GM18873 (cell line): Measurements from ENCODE around the gene WNT7A.

Experiments used
- ATAC-seq: cut with Tn5 transposase; IDR thresholded peaks from one replicate; pipeline ENCODE4 v1.9.1; 2021; ENCODE audit warnings: mild to moderate bottlenecking, moderate library complexity, moderate number of reproducible peaks; ENCODE audit not compliant: unreplicated experiment, low FRiP score

Gene WNT7A

DNA sequence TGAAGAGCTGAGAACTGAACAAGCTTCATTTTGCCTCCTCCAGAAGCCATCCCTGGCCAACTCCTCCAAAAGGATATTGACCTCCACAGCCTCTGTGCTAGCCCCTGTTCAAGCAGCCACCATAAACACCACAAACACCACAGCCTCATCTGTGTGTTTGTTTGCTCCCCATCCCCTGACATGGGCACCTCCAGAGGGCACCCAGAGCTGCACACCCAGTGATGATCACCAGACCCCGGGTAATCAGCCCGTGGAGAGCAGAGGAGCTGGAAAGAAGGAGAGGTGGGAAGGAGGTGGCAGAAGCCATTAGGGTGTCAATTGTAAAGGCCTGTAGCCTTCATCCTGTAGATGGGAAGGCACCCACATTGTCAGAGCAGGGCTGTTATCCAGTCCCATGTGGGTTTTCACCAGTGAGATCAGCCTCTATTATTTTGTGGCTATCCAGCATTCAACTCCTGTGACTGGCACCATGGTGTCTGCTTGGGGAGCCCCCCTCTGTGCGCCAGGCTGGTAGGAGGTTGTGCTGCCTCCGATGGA is 6.8 kb upstream of the WNT7A start:
- ATAC-seq: no peak

DNA sequence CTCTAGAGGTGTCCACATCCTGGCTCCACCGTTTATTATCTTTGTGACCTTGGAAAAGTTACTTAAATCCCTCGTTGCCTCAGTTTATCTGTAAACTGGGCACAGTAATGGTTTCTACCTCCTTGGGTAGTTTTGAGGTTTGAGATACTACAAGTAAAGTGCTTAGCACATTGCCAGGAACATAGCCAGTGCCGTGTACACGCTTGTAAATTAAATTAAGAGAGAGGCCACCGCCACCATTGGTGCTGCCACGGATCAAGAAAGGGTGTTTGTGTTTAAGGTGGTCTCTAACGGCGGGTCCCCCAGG is 5.8 kb upstream of the WNT7A start:
- no peak for ATAC-seq

DNA sequence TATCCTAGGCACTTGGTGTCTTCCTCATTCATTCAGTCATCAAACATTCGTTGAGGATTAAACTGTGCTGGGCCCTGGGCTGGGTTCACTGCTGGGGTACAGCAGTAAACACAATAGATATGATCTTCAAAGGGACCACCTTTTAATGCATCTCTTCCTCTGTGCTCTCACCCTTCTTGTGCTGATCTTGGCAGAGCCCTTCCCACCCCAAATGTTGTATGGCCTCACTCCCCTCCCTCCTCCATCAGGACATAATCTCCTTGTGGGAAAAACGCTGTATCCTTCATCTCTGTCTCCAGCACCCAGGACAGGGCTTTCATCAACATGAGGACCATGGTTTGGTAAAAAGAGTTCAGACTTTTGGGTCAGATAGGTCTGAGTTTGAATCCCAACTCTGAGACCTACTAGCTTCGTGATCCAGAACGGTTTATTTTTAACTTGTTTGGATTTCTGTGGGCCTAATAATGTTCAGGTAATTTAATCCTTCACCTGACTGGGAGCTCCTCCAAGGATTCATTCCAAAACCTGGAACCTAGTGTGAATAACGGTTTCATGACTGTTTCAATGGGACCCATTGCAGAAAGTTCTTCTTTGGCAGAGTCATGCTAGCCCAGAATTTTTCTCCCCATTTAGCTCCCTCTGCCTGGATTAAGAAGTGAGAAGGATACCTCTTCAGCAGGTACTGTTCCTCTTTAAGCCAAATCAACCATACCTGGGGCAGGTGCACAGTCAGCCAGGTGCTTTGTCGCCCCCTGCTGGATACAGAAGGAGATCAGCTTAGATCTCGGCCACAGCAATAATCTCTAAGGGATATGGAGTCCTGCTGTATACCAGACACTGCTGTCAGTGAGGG is 5.2 kb upstream of the WNT7A start:
- ATAC-seq: peak; percentile 55

DNA sequence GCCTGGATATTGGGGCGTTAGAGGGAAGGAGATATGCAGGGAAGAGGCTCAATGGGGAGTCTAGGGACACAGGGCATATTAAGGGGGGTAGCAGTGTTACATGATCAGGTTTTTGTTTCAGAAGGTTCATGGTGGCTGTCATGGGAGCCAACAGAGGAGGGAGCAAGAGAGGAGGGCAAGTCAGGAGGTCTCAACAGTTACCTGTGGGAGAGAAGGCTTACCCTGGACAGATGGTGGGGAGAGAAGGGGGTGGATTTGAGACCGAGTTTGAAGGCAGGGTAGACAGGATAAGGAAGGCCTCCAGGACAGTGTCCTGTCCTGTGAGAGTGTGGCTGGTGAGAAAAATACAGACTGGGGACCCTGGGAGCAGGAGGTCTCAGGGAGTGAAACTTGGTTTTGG is 3.8 kb upstream of the WNT7A start:
- no peak for ATAC-seq

DNA sequence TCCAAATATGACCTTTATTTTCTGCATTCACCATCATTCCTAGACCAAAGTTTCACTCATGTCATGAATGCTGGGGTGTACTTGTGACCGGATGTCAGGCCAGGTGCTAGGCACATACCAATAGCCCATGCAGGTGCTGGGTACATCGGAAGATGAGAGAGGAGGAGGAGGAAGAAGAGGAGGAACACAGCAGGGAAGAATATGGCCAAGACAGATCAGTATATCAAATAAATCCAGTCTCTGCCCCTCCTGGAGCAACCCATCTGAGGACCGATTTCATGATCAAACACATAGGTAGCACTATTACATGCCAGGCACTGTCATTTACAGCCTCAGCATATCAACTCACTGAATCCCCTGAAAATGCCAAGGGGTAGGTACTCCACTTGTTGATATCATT is 3.0 kb upstream of the WNT7A start:
- ATAC-seq: no peak

DNA sequence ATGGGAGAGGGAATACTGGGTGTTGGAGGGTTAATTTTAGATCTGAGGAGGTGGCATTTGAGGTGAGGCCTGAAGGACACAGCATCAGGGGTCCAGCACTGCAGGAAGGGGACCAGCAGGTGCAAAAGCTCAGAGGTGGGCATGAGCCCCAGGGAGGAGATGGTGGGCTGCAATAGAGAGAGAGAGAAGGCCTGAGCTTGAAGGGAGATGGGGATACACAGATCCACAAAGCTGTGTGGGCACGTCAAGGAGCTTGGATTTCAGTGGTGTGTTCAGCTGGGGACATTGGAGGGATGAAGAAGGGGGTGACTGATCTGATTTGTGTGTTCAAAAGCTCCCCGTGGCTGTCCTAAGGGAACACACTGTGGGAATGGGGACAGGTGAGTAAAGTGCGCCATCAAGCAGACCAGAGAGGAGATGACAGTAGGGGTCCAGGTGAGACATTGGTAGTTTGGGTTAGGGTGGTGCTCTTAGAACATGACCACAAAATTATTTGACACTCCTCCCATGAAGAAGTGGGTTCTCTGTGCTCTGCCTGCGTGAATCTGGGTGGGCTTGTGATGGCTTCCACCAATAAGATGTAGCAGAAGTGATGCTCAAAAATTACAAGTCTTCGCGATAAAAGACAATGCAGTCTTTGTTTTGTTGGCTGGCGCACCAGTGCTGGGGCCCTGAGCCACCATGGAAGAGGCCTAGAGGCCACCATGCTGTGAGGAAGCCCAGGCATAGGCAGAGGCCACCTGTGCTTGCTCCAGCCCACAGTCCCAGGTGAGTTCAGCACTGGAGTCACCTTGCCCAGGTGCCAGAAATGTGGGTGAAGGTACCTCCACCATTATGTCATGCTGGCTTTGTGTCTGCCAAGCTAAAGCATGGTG is 1.9 kb upstream of the WNT7A start:
- ATAC-seq: no peak

DNA sequence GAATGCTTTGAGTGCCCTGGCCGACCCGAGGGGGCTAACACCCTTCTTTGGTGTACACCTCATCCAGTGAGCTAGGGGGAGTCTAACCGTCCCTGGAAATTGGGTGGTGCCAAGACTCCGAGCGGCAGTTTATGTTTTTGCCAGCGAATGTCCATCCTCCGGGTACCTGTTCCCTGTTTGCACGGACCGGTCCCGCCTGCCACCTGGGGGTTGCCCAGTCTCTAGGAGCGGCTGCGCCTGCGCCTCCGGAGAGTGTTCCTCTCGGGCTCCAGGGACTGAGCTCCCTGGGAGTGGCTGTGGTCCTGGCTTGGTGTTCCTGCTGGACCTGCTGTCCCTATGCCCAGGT is 913 bp upstream of the WNT7A start:
- ATAC-seq: no peak

DNA sequence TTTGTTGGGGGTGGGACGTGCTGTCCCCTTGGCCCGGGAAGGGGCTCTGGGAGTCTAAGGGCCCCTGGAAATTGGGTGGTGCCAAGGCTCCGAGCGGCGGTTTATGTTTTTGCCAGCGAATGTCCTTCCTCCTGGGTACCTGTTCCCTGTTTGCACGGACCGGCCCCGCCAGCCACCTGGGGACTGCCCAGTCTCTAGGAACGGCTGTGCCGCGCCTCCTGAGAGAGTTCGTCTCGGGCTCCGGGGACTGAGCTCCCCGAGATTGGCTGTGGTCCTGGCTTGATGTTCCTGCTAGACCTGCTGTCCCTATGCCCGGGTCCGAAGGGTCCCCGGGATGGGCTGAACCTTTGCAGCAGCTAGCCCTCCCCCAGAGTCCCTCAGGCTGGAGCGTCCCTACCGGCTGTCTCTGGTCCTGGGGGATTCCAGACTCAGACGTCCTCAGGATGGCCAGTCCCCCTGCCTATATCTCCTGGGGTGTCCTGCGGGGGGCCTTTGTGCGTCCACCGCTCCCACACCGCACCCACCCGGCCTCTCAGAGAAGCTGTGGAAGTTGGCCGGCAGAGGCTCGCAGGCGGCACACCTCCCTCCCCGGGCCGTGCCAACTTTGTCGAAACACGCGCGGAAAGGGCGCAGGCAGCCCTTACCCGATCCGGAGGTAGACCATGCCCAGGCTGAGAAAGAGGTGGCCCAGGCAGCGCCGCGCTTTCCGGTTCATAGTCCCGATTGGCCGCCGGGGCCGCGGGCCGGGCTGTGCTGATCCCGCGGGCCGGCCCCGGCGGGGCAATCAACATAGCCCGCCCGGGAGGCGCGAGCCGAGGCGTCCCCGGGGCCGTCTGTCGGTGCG is 547 bp downstream of the WNT7A start:
- no peak for ATAC-seq

DNA sequence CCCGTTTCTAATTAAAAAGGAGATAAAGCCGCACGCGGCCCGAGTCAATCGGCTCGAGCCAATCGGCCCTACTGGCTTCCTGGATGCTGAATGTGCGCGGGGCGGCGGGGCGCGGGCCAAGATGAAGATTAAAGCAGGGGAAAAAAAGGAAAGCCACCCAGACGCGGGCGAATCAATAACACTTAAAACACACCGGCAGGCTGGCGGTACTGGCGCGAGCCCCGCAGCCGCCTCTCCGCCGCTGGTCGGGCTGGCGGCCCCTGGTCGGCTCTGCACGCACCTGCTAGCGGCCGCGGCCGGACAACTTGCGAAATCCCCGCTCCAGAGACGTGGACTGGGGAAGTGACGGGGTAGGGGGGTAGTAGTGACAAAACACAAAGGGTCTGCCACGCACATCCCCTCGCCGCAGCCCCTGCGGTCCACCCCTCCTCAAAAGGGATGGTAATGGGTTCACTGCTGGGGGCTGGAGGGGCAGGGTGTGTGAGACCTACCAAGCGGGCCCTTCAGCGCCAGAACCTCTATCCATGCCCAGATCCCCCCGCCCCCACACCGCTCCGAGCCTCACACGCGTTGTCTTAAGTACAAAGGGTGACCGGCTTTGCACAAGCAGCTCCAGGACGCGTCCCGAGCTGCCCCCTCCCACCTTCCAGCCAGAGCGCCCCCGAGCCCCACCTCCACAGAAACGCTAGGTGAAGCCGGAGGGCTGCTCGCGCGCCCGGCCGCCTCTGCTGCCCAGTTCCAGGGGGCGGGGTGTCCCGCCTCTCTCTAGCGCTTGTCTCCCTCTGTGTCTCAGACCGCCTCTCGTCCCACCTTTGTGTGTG is 1.4 kb downstream of the WNT7A start:
- ATAC-seq: no peak

DNA sequence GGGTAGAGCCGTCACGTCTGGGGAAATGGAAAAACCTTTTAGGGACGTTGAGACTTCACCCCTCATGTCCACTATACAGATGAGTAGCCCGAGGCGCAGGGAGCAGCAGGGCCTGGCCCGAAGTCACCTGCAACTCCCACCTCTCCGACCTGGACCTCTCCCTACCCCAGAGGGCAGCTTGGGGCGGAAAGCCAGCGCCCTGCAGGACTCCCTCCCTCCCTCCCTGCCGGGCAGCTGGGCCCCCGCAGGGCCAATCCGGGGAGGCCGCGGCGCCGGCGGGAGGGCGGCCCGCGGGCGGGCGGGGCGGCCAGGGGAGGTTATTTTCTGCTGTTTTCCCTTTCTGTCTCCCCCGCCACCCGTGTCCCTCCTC is 2.0 kb downstream of the WNT7A start:
- no peak for ATAC-seq

DNA sequence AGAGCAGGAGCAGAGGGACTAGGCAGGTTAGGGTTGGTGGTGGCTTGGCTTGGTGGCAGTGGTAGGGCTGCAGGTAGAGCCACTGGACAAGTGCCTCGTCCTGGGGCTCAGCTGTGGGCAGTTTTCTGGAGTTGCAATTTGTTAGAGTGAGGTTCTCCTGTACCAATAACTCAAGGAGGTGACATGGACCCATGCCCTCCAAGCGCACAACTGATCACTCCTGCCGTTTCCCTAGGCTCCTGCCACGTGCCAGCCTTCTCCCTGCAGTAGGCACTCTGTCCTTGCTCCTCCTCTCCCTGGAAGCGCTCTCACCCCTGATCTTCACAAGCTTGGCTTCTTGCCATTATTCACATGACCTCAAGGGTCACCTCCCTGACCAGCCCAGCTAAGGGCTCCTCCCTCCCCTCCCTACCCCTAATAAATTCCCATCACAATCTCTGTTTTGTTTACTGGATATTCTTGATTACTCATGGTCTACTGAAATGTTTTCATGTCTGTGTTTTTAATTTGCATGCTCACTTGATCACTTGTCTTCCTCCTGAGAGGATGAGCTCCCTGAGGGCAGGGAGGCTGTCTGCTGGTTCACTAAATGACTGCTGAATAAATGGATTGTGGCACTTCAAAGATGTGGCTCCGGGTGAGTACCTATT is 3.3 kb downstream of the WNT7A start:
- no peak for ATAC-seq

DNA sequence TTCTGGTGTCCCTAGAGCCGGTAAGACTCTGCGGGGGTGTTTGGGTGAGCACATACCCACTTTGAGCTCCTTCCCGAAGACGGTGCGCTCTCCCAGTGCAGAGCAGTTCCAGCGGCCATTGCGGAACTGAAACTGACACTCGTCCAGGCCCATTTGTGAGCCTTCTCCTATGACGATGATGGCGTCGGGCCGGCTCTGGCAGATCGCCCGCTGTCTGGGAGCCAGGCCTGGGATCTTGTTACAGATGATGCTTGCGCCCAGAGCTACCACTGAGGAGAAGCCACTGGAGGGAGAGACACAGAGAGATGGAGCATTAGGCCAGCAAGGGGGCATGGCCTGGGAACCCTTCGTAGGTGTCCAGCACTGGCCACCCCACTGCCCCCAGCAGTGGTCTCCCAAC is 5.0 kb downstream of the WNT7A start:
- no peak for ATAC-seq

DNA sequence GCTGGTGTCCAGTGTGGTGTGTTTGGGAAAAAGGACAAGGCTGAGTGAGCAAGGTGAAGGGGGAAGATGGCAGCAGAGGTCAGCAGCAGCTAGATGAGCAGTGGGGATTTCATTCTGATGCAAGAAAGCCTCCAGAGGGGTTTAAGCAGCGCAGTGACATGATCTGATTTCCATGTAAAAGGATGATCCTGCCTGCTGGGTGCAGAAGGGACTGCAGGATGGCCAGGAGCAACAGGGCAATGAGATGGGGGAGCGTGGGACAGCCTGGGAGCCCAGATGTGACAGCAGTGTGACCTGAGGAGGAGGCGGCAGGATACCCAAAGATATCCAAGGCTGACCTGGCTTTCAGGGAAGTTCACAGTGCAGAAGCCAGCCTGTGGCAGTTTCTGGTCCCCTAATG is 6.1 kb downstream of the WNT7A start:
- ATAC-seq: no peak

DNA sequence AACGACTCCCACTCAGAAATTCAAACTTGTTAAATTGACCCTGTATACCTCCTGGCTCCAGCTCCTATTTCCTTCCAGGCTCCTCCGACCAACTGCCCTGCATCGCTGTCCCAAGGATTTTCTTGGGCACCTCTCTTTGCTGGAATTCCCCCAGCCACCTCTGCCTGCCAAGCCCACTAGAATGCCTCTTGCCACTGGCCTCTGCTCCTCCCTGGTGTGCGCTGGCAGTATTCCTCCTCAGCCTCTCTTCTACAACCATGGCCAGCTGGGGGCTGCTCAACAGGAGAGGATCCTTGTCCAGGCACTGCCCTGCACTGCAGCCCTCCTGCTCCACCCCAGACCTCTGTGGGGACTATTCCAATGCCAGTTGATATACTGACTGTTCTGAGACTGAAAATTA is 7.4 kb downstream of the WNT7A start:
- no peak for ATAC-seq

DNA sequence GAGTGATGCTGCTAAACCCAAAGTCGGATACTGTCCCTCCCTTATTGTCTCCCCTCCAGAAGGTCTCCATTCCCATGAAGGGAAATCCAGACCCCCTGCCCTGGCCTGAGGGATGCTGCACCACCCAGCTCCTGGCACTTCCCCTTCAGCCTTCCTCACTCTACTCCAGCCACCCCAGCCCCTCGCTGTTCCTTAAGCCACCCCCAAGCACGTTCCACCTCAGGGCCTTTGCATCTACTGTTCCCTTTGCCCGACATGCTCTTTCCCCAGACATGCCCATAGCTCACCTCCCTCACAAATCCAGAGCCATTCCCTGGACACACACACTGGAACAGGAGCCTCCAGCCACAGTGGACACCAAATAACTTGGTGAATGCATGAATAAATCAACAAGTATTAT is 8.1 kb downstream of the WNT7A start:
- ATAC-seq: no peak

DNA sequence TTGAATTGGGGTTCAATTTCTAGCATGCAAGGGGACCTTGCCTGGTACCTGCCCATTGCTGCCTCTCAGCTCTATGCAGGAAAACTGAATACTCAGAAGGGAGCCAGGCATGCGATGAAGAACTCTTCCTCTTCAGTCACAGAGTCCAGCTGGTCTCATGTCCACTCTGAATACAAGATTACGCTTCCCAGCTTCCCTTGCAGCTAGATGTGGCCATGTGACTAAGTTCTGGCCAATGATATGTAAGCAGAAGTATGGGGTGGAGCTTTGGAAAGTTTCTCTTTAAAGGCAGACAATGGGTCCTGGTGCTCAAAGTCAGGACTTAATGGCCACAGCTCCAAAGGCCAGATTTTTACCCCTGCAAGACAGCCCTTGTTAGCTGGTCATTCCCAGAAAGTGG is 9.0 kb downstream of the WNT7A start:
- no peak for ATAC-seq

DNA sequence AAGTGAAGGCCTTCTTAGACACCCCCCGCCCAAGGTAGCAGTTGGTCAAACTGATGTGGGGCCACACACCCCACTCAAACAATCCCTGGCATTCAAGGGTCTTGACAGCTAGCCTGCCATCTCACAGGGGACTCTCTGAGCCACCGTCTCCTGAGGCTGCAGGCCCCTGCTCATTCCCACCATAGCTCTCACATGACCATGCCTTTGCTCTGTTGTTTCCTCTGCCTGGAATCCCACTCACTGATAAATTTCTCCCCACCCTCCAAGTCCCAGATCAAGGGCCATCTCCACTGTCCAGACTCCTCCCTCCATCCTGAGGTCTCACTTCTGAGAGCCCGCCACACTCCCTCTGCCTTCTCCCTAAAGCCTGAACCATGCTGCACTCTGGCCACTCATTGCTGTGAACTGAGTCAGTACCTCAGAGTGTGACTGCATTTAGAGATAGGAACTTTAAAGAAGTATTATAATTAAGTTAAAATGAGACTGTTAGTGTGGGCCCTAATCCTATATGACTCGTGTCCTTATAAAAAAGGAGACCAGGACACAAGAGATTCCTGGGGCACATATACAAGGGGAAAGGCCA is 10.0 kb downstream of the WNT7A start:
- ATAC-seq: no peak

DNA sequence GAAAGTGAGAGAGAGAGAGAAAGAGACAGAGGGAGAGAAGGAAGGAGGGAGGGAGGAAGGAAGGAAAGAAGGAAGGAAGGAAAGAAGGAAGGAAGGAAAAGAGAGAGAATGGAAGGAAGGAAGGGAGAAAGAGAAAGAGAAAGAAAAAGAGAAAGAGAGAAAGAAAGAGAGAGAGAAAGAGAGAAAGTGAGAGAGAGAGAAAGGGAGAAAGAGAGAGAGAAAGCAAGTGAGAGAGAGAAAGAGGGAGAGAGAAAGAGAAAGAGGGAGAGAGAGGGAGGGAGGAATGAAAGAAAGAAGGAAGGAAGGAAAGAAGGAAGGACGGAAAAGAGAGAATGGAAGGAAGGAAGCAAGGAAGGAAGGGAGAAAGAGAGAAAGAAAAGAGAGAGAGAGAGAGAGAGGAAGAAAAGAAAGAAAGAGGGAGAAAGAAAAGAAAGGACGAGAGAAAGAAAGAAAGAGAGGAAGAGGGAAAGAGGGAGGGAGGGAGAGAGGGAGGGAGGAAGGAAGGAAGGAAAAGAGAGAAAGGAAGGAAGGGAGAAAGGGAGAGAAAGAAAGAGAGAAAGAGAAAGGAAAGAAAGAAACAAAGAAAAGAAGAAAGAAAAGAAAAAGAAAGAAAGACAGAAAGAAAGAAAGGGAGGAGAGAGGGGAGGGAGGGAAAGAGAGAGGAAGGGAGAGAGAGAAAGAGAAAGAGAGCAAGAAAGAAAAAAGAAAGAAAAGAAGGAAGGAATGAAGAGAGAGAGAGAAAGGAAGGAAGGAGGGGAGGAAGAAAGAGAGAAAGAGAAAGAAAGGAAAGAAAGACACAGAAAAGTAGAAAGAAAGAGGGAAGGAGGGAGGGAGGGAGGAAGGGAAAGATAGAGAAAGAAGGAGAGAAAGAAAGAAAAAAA is 10.8 kb downstream of the WNT7A start:
- no peak for ATAC-seq
